HepG2 (cell line): ENCODE data around the gene BPIFA2. TPM values are rescaled to one million over a fixed set of nuclear protein-coding genes. Genes with fewer than 3 reads are reported as not detected.

ENCODE experiments used
- CSRNP2 ChIP-seq: sonication (generic); formaldehyde crosslinking; conservative IDR thresholded peaks from 2 replicates; pipeline ENCODE4 v1.8.0; 2022; ENCODE audit warnings: low read depth, missing genetic modification reagents
- HDAC2 ChIP-seq: sonication (generic); formaldehyde crosslinking; IDR thresholded peaks from 2 replicates; pipeline ENCODE4 v1.4.0; 2020; ENCODE audit warnings: missing genetic modification reagents
- HES4 ChIP-seq: sonication (generic); formaldehyde crosslinking; IDR thresholded peaks from 2 replicates; pipeline ENCODE4 v1.9.0; 2021; ENCODE audit warnings: mild to moderate bottlenecking, missing genetic modification reagents, borderline replicate concordance
- HMG20B ChIP-seq: conservative IDR thresholded peaks from 2 replicates; pipeline ENCODE4 v1.6.1; 2016; ENCODE audit warnings: missing genetic modification reagents, missing compliant biosample characterization
- HMGXB3 ChIP-seq: sonication (generic); formaldehyde crosslinking; IDR thresholded peaks from 2 replicates; pipeline ENCODE4 v1.4.0; 2020; ENCODE audit warnings: missing genetic modification reagents, borderline replicate concordance
- MAF1 ChIP-seq: sonication (generic); formaldehyde crosslinking; IDR thresholded peaks from 2 replicates; pipeline ENCODE4 v1.5.0; 2020; ENCODE audit warnings: missing genetic modification reagents, borderline replicate concordance
- MATR3 ChIP-seq: sonication (generic); formaldehyde crosslinking; IDR thresholded peaks from 2 replicates; pipeline ENCODE4 v1.4.0; 2020; ENCODE audit warnings: missing genetic modification reagents
- MAZ ChIP-seq, 2 experiments: sonication (generic) in 1 of 2; formaldehyde crosslinking in 1 of 2; IDR thresholded peaks; 2 replicates each; pipeline versions ENCODE4 v1.5.0 to v1.6.1; 2012 to 2020; ENCODE audit warnings: low read depth in 2 of 2, mild to moderate bottlenecking in 2 of 2, borderline replicate concordance in 1 of 2, improper control_type of control experiment in 1 of 2, low read length in 1 of 2, missing genetic modification reagents in 1 of 2, moderate library complexity in 1 of 2
- MBNL3 ChIP-seq: fragments of 250-450 bp; sonication (Bioruptor Pico); conservative IDR thresholded peaks from 2 replicates; pipeline ENCODE4 v1.8.0; 2022; ENCODE audit warnings: mild to moderate bottlenecking, inconsistent platforms
- MTF1 ChIP-seq: sonication (generic); formaldehyde crosslinking; IDR thresholded peaks from 2 replicates; pipeline ENCODE4 v1.5.0; 2020; ENCODE audit warnings: missing genetic modification reagents
- NFE2L2 ChIP-seq: fragments of 150-350 bp; IDR thresholded peaks from 2 replicates; pipeline ENCODE4 v1.6.1; 2014; ENCODE audit warnings: low read length
- PAWR ChIP-seq: sonication (generic); formaldehyde crosslinking; IDR thresholded peaks from 2 replicates; pipeline ENCODE4 v1.4.0; 2020; ENCODE audit warnings: missing genetic modification reagents, mild to moderate bottlenecking, borderline replicate concordance
- RARG ChIP-seq: sonication (generic); formaldehyde crosslinking; IDR thresholded peaks from 2 replicates; pipeline ENCODE4 v1.4.0; 2020; ENCODE audit warnings: low read depth, mild to moderate bottlenecking, missing genetic modification reagents
- SALL1 ChIP-seq: sonication (generic); formaldehyde crosslinking; IDR thresholded peaks from 2 replicates; pipeline ENCODE4 v1.8.0; 2022; ENCODE audit warnings: mild to moderate bottlenecking, missing genetic modification reagents
- ZBTB26 ChIP-seq: IDR thresholded peaks from 2 replicates; pipeline ENCODE4 v1.6.1; 2016; ENCODE audit warnings: missing compliant biosample characterization, missing genetic modification reagents, borderline replicate concordance
- ZBTB42 ChIP-seq: sonication (generic); formaldehyde crosslinking; IDR thresholded peaks from 2 replicates; pipeline ENCODE4 v1.5.0; 2020; ENCODE audit warnings: mild to moderate bottlenecking, missing genetic modification reagents
- ZNF292 ChIP-seq: sonication (generic); formaldehyde crosslinking; IDR thresholded peaks from 2 replicates; pipeline ENCODE4 v1.8.1; 2022; ENCODE audit warnings: mild to moderate bottlenecking, low read depth, missing genetic modification reagents, borderline replicate concordance
- ZNF513 ChIP-seq: sonication (generic); formaldehyde crosslinking; conservative IDR thresholded peaks from 2 replicates; pipeline ENCODE4 v1.5.0; 2020; ENCODE audit warnings: missing genetic modification reagents
- ZNF614 ChIP-seq: IDR thresholded peaks from 2 replicates; pipeline ENCODE4 v1.6.1; 2018; ENCODE audit warnings: missing biosample characterization, missing genetic modification reagents, inconsistent platforms, borderline replicate concordance
- ZNF670 ChIP-seq: sonication (generic); formaldehyde crosslinking; IDR thresholded peaks from 2 replicates; pipeline ENCODE4 v1.8.0; 2022; ENCODE audit warnings: mild to moderate bottlenecking, missing genetic modification reagents, borderline replicate concordance
- ZNF724P ChIP-seq: sonication (generic); formaldehyde crosslinking; IDR thresholded peaks from 2 replicates; pipeline ENCODE4 v1.8.0; 2022; ENCODE audit warnings: missing genetic modification reagents, borderline replicate concordance
- ZSCAN30 ChIP-seq: sonication (generic); formaldehyde crosslinking; IDR thresholded peaks from 2 replicates; pipeline ENCODE4 v1.5.0; 2020; ENCODE audit warnings: mild to moderate bottlenecking, missing genetic modification reagents
- polyA plus RNA-seq, 8 experiments: library from polyadenylated mRNA; depleted of rRNA in 3 of 8; stranded (reverse) in 7 of 8; unstranded in 1 of 8; fragments of >200 nt; fragmentation: Illumina TruSeq in 4 of 8; extraction: Trizol in 4 of 8; gene quantifications; 2 replicates each; pipeline versions ENCODE4 v1.2.1 to v1.2.3, GENCODE V29; 2011 to 2016; ENCODE audit warnings: low read depth in 4 of 8, missing spikeins in 1 of 8, mixed read lengths in 1 of 8; ENCODE audit not compliant: insufficient read depth in 1 of 8
- total RNA-seq, 5 experiments: library from RNA; depleted of rRNA; stranded (reverse); fragments of >200 nt; fragmentation: Illumina TruSeq; extraction: Trizol; gene quantifications; 2 replicates each; pipeline ENCODE4 v1.2.3, GENCODE V29; 2016; ENCODE audit warnings: low read depth in 1 of 5

Gene BPIFA2
- total and polyA plus RNA-seq, 2 of the 13 experiments (the other 11 are each of a cell fraction or from before 2014, with no cell fraction given): not detected

GRCh38 chr20:33209789-33210188, 41.8 kb downstream of the BPIFA2 start (continued):
- TF ChIP-seq ZNF614 (CRISPR knock-in tag) (peak; percentile 94), HES4 (CRISPR knock-in tag) (peak; percentile 98), PAWR (no peak), SALL1 (peak; percentile 98), HMGXB3 (CRISPR knock-in tag) (peak; percentile 97), ZBTB26 (peak; percentile 97), ZBTB42 (CRISPR knock-in tag) (peak; percentile 91), ZNF513 (no peak), HDAC2 (peak; percentile 94), MBNL3 (CRISPR knock-in tag) (no peak), CSRNP2 (peak; percentile 79; the same call in 1 of the 2 replicates), ZNF724P (CRISPR knock-in tag) (peak; percentile 89; the same call in 1 of the 2 replicates), MAF1 (CRISPR knock-in tag) (peak; percentile 97; the same call in 1 of the 2 replicates), HMG20B (peak; percentile 87), ZSCAN30 (CRISPR knock-in tag) (peak; percentile 86; the same call in 1 of the 2 replicates), MTF1 (peak; percentile 60; the same call in 1 of the 2 replicates), ZNF292 (CRISPR knock-in tag) (no peak), MAZ (IDR thresholded peaks at IDR 0.05; ENCODE audit: borderline replicate concordance, low read depth, low read length) (no peak), MAZ (CRISPR knock-in tag; IDR thresholded peaks at IDR 0.05; ENCODE audit: low read depth) (peak; percentile 92), RARG (CRISPR knock-in tag) (0 out of 2 replicates have a peak, but pooled peaks have one; percentile 63), NFE2L2 (no peak), MATR3 (no peak), ZNF670 (CRISPR knock-in tag) (no peak)
